AG09319 (cell line): Measurements from ENCODE around the gene EGLN3.
"Not testable (repeated sequence)": the region's sequence is repeated elsewhere in the genome, so short reads cannot be mapped to it uniquely, and the experiment has no call there.

Source experiments
- DNase-seq: peaks from one replicate; pipeline ENCODE4 v3.0.0-alpha.2; 2010; ENCODE audit warnings: low read depth; ENCODE audit errors: extremely low read depth
- TF ChIP-seq, protein P1 (sequence below): IDR thresholded peaks from 2 replicates; pipeline ENCODE4 v1.5.1; 2011; ENCODE audit warnings: low read depth, mild to moderate bottlenecking, inconsistent platforms, low read length, moderate library complexity

EGLN3 gene

DNA sequence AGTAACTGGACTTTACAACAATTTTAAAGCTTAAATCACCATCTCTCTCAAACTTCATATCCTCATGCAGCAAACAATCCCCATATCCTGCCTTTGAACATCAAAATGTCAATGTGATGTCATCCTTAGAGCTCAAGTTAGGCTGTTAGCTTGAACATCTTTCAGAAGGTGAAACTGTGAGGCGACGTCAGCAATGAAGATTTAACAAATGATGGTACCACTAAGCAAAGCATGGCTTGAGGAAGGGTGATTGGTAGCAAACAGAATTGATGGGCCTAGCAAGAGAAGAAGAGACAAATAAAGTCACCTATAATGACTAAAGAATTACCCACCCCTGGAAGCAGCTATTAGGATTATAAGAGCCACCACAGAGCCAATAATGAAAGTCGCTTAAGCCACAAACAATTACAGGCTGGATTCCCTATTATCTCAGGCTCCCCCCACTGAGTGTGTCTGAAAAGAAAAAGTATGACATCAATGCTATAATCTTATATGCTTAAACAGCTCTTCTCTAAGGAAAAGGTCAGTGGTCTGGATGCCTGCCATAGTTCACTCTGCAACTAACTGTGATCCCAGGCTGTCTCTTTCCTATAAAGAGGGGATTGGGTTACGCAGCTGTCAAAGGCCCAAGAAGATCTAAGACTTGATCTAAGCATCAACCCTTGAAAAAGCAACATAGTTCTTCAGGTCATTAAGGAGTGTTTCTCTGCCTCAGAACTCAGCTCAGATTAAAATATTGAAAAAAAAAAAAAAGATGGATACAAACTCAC is 18.1 kb downstream of the EGLN3 start:
- TF ChIP-seq, protein P1, sequence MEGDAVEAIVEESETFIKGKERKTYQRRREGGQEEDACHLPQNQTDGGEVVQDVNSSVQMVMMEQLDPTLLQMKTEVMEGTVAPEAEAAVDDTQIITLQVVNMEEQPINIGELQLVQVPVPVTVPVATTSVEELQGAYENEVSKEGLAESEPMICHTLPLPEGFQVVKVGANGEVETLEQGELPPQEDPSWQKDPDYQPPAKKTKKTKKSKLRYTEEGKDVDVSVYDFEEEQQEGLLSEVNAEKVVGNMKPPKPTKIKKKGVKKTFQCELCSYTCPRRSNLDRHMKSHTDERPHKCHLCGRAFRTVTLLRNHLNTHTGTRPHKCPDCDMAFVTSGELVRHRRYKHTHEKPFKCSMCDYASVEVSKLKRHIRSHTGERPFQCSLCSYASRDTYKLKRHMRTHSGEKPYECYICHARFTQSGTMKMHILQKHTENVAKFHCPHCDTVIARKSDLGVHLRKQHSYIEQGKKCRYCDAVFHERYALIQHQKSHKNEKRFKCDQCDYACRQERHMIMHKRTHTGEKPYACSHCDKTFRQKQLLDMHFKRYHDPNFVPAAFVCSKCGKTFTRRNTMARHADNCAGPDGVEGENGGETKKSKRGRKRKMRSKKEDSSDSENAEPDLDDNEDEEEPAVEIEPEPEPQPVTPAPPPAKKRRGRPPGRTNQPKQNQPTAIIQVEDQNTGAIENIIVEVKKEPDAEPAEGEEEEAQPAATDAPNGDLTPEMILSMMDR = no peak
- no peak for DNase-seq

GRCh38 chr14:33932033-33932432 is 18.8 kb downstream of the EGLN3 start:
- no peak for DNase-seq
- TF ChIP-seq, protein P1 = no peak

DNA sequence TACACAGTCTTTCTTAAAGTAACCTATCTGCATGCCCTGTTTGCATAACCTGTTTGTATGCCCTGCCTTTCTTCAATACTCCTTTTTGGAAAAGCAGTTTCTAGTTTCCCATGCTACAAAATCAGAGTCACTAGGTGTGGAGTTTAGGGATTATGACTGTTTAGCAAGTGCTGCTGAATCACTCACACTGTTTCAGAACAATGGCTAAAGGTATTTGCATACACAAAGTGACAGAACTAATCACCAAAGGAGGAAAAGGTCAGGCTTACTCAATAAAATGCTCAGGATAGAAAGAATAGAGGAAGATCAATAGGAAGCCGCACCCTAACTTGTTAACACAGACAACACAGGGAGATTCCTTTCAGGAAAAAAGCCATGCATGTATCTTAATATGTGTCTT is 19.4 kb downstream of the EGLN3 start:
- TF ChIP-seq, protein P1 = no peak
- no peak for DNase-seq

- TF ChIP-seq, protein P1 = no peak
- DNase-seq = no peak
Measured at GRCh38 chr14:33930439-33930838, 20.4 kb downstream of the EGLN3 start.

GRCh38 chr14:33929799-33930408 is 21.0 kb downstream of the EGLN3 start:
- no peak for DNase-seq
- TF ChIP-seq, protein P1 = no peak

DNA sequence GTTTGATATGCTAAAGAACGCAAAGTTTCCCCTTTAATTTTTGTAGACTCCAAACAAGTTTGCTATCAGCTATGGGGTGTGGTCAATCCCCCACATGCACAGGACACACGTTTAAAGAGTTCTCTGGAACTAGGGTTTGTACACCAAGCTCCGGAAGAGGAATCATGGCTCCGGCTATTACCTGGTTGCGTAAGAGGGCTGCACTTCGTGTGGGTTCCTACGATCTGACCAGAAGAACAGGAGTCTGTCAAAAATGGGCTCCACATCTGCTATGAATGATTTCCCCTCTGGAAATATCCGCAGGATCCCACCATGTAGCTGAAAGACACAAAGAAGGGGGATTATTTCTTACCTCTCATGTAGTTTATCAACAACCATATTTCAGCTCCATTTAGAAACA is 22.0 kb downstream of the EGLN3 start:
- no peak for DNase-seq
- TF ChIP-seq, protein P1 = no peak

DNA sequence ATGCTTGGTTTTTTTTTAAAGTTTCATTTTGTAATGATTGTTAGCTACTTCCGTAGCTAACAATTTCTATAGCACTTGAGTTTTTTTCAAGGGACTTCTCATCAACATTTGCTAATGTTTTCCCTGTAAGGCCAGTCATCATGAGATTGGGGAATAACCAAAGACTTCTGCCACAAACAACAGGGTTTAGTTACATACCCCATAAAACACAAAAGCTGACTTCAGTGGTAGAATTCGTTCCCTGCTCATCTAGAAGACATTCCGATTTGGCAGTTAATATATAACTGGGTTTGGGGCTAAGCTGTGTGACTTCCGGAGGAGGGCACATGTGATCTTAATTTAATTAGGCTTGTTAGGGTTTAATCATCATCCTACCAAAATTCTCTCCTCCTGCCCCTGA is 22.9 kb downstream of the EGLN3 start:
- TF ChIP-seq, protein P1 = no peak
- no peak for DNase-seq

DNA sequence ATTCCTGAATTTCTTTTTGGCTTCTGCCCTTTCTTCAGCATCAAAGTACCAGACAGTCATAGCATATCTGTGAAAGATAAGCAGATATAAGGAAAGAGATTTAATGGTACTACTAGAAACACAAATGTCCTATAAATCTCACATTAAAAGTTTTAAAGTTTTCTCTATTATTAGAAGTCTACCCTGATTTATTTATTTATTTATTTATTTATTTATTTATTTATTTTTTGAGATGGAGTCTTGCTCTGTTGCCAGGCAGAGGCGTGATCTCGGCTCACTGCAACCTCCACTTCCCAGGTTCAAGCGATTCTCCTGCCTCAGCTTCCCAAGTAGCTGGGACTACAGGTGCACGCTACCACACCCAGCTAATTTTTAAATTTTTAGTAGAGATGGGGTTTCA is 23.9 kb downstream of the EGLN3 start:
- DNase-seq = not testable (repeated sequence)
